GM20431 (cell line): ENCODE measurements around the gene ZNF764.

ENCODE experiments used
- in situ Hi-C: fragments of 300-500 bp; cut with MseI, MboI; formaldehyde crosslinking; loops from one replicate; pipeline ENCODE4 v1.15.0; 2020; ENCODE audit warnings: low sequenced_read_pairs; ENCODE audit not compliant: unreplicated experiment

Gene ZNF764

GRCh38 chr16:30571445-30572322 lies 13.5 kb upstream of the ZNF764 start, which contains the start of gene ZNF688:
Gene ZNF688, minus strand, starts transcription at chr16:30571714. Its CDS starts 85 bp downstream, at chr16:30571629.
- in situ Hi-C loops = no loop called here

- in situ Hi-C loops = no loop called here
Observed at GRCh38 chr16:30570636-30571444, 12.7 kb upstream of the ZNF764 start.

- in situ Hi-C loops = no loop called here
Observed at GRCh38 chr16:30569746-30570635, 11.8 kb upstream of the ZNF764 start.

GRCh38 chr16:30569281-30569680 lies 11.1 kb upstream of the ZNF764 start:
- in situ Hi-C loops = no loop called here

- in situ Hi-C loops = no loop called here
Observed at GRCh38 chr16:30567991-30568638, 9.9 kb upstream of the ZNF764 start.

- in situ Hi-C loops = no loop called here
Observed at GRCh38 chr16:30567160-30567990, 9.2 kb upstream of the ZNF764 start.

- in situ Hi-C loops = no loop called here
Observed at GRCh38 chr16:30566531-30566930, 8.4 kb upstream of the ZNF764 start.

- in situ Hi-C loops = no loop called here
Observed at GRCh38 chr16:30565984-30566383, 7.8 kb upstream of the ZNF764 start.

GRCh38 chr16:30565526-30565925 lies 7.4 kb upstream of the ZNF764 start:
- in situ Hi-C loops = no loop called here

GRCh38 chr16:30562021-30562420 lies 3.8 kb upstream of the ZNF764 start:
- in situ Hi-C loops = no loop called here

GRCh38 chr16:30561089-30561816 lies 3.1 kb upstream of the ZNF764 start:
- in situ Hi-C loops = no loop called here

- in situ Hi-C loops = no loop called here
Observed at GRCh38 chr16:30559690-30560089, 1.5 kb upstream of the ZNF764 start.

GRCh38 chr16:30558789-30559377 lies 709 bp upstream of the ZNF764 start:
- in situ Hi-C loops = no loop called here

- in situ Hi-C loops = no loop called here
Observed at GRCh38 chr16:30557707-30557956, 542 bp downstream of the ZNF764 start.

GRCh38 chr16:30556125-30556473 lies 2.1 kb downstream of the ZNF764 start:
- in situ Hi-C loops = no loop called here

GRCh38 chr16:30555315-30556124 lies 2.7 kb downstream of the ZNF764 start:
- in situ Hi-C loops = no loop called here

- in situ Hi-C loops = no loop called here
Observed at GRCh38 chr16:30554557-30555314, 3.4 kb downstream of the ZNF764 start.
